Aortic smooth muscle cell (primary cell): Measurements from ENCODE around the gene GLTP. TPM values are rescaled to one million over a fixed set of nuclear protein-coding genes. Genes with fewer than 3 reads are reported as not detected.

ENCODE experiments used
- total RNA-seq: library from RNA; depleted of rRNA; stranded (reverse); fragments of >200 nt; gene quantifications from 2 replicates; pipeline ENCODE4 v1.2.3, GENCODE V29; 2014

Gene GLTP
- 57.2 and 58.8 TPM in 2 replicates for total RNA-seq

DNA sequence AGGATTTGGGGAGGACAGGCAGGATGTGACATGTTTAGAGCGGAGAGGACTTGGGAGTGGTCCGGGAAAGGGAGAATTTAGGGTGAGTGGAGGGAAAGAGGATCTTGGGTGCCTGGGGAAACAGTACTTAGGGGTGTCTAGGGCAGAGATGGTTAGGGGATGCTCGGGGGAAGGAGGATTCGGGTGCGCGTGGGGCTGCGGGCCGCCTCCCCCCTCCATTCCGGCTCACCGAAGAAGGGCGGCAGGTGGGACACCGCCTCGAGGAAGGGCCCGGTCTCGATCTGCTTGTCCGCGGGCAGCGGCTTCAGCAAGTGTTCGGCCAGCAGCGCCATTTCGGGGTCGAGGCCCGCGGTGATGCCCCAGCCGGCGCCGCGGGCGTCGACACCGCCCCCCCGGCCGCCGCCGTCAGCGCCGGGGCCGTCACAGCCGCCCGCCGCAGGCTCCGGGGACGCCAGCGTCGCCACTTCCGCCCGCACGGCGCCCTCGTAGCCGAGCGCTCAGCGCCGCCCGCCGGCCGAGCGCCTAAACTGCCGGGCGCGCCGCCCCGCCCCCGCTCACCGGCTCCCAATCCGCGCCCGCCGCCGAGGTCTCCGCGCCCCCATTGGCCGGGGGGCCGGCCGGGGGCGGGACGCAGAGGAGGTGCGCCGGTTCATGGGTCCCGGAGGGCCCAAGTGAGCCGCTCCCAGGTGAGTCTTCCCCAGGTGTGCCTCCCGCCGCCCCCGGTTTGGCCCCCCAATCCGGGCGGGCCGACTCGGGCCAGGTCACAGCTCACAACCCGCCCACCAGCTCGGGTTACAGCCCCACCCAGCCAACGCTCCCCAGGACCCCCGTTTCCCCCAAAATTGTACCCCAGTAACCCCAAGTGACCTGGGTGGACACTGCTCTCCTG is at the start of gene GLTP:
GLTP (minus strand) TSS at position 499 of the 889 bp plus-strand sequence; CDS start at position 332, 167 bp downstream.

DNA sequence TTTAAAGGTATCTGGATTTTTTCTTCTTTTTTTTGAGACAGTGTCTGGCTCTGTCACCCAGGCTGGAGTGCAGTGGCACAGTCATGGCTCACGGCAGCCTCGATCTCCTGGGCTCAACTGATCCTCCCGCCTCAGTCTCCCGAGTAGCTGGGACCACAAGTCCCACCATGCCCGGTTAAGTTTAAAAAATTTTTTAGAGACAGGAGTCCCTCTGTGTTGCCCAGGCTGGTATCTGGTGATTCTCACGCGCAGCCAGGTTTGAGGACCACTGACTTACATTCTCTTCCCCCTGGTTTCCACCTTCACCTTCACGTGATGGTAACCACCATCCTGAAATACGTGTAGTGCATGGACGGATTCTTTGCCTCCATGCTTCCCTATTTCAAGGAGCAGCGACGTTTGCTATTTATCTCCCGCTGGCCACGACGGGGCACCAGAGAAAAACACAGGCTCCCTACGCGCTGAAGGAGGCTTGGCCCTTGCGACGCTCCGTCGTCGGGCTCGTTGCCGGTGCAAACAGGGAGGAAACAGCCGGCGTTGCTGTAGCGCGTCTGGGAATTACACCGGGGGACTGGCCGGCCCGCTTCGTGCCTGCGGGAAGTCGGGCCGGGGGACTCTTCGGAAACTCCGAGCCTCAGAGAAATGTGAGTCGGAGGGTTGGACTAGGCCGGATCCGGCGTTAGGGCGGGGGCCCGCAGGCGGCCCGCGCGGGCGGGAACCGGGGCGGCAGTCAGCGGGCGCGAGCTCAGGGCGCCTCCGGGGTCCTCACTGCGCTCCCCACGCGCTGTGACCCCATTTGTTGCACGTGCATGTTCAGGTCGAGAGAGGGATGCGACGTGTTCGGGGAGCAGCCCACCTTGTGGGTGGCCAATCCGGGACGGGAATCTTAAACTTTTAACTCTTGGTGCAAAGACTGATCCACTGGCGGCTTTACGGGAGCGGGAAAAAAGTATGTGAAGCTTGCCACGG is 19.7 kb upstream of the GLTP start, which contains the start of gene TCHP:
TCHP (plus strand) TSS at position 492 of the 969 bp plus-strand sequence. CDS start 2,753 bp downstream, outside the sequence.

GRCh38 chr12:109833307-109834189 is 46.8 kb downstream of the GLTP start, which contains the start of gene TRPV4:
Gene TRPV4 (minus strand): TSS chr12:109833398. CDS start chr12:109814796, 18,602 bp downstream.

Other genes starting within 250 kb of the GLTP start
- gene FAM222A, start 166.7 kb downstream of the GLTP start, total RNA-seq: 0.06 and 0.13 TPM in 2 replicates
- gene TRPV4, start 47.1 kb downstream of the GLTP start, total RNA-seq: 0.19 and 0.53 TPM in 2 replicates
- 9.5 and 14.5 TPM in 2 replicates for gene TCHP, start 19.7 kb upstream of the GLTP start, total RNA-seq
- gene GIT2, start 115.8 kb upstream of the GLTP start, total RNA-seq: 46.1 and 51.8 TPM in 2 replicates
- gene ANKRD13A, start 118.9 kb upstream of the GLTP start, total RNA-seq: 47.8 and 55.6 TPM in 2 replicates
- gene C12orf76, start 168.0 kb upstream of the GLTP start, total RNA-seq: 7.4 and 10.6 TPM in 2 replicates
- gene IFT81, start 243.8 kb upstream of the GLTP start, total RNA-seq: 19.1 and 21.1 TPM in 2 replicates